PC-3 (cell line): ENCODE results near the gene TXLNG.

Experiments
- CTCF ChIP-seq: fragments of 300-600 bp; sonication (generic); conservative IDR thresholded peaks from 2 replicates; pipeline ENCODE4 v1.5.1; 2017; ENCODE audit warnings: antibody characterized with exemption, low read depth, mild to moderate bottlenecking, low read length
- EZH2phosphoT487 ChIP-seq: fragments of 300-600 bp; sonication (generic); IDR thresholded peaks from 2 replicates; pipeline ENCODE4 v1.6.1; 2018; ENCODE audit warnings: mild to moderate bottlenecking, antibody characterized with exemption, low read length, borderline replicate concordance

GRCh38 chrX:16838202-16839066 lies 52.2 kb downstream of the TXLNG start:
- TF ChIP-seq CTCF: no peak
- TF ChIP-seq EZH2phosphoT487: no peak
